Transverse colon (tissue), 4 donors: ENCODE data around the gene DOCK7. TPM values are rescaled to one million over a fixed set of nuclear protein-coding genes. Genes with fewer than 3 reads are reported as not detected.

Source experiments
- DNase-seq: peaks from one replicate; pipeline ENCODE4 v3.0.0-alpha.2; 2019
- H3K27ac ChIP-seq, 4 donors: fragments of 200-600 bp; sonication (generic); 2 replicates each; pipeline ENCODE4 v1.5.1; 2016 to 2018; ENCODE audit warnings: inconsistent platforms in 4 of 4
- H3K27me3 ChIP-seq: fragments of 200-600 bp; sonication (generic); 2 replicates; pipeline ENCODE4 v1.5.1; 2017; ENCODE audit warnings: inconsistent platforms
- H3K36me3 ChIP-seq, 4 donors: fragments of 200-600 bp; sonication (generic); 2 replicates each; pipeline ENCODE4 v1.5.1; 2017 to 2019; ENCODE audit warnings: inconsistent platforms in 4 of 4
- H3K4me1 ChIP-seq, 4 donors: fragments of 200-600 bp; sonication (generic); 2 replicates each; pipeline ENCODE4 v1.5.1; 2017 to 2020; ENCODE audit warnings: inconsistent platforms in 4 of 4
- H3K4me3 ChIP-seq, 4 donors: fragments of 200-600 bp; sonication (generic); 1 replicate in 1 of 4; 2 replicates in 3 of 4; pipeline versions ENCODE4 v1.5.1 to v1.6.1; 2017 to 2019; ENCODE audit warnings: inconsistent platforms in 4 of 4
- H3K9me3 ChIP-seq, 2 donors: fragments of 200-600 bp; sonication (generic); 2 replicates each; pipeline ENCODE4 v1.5.1; 2017 to 2019; ENCODE audit warnings: inconsistent platforms in 2 of 2
- CTCF ChIP-seq, 5 experiments: fragments of 200-600 bp in 3 of 5; fragments of 450-650 bp in 2 of 5; sonication (generic) in 3 of 5; IDR thresholded peaks; 1 replicate in 2 of 5; 2 replicates in 3 of 5; pipeline ENCODE4 v1.5.1; 2016 to 2017; ENCODE audit warnings: antibody characterized with exemption in 5 of 5, inconsistent platforms in 3 of 5, mild to moderate bottlenecking in 2 of 5, moderate library complexity in 1 of 5
- EP300 ChIP-seq: sonication (generic); formaldehyde crosslinking; IDR thresholded peaks from one replicate; pipeline ENCODE4 v1.6.1; 2017; ENCODE audit warnings: antibody characterized with exemption, low read depth
- POLR2A ChIP-seq: fragments of 450-650 bp; IDR thresholded peaks from one replicate; pipeline ENCODE4 v1.6.1; 2016; ENCODE audit warnings: antibody characterized with exemption, mild to moderate bottlenecking, moderate library complexity
- POLR2AphosphoS5 ChIP-seq, 3 donors: sonication (generic); formaldehyde crosslinking; IDR thresholded peaks; one replicate each; pipeline ENCODE4 v1.6.1; 2016; ENCODE audit warnings: antibody characterized with exemption in 3 of 3
- WGBS, 2 donors: methylation state at CpG; one replicate each; pipeline ENCODE4 v1.1.5; 2018; ENCODE audit warnings: low coverage in 1 of 2; 5-methylcytosine and 5-hydroxymethylcytosine counted together
- in situ Hi-C, 4 donors: fragments of 200-750 bp; cut with MboI; loops; one replicate each; pipeline versions ENCODE4 v1.15.0 to v1.15.1; 2017; ENCODE audit warnings: low sequenced_read_pairs in 3 of 4, low pct_ligation_motif_present in 1 of 4, low pct_unique_long_range_greater_than_20kb in 1 of 4
- intact Hi-C: fragments of 100-400 bp; cut with DNase I; formaldehyde crosslinking; loops from one replicate; pipeline ENCODE4 v1.15.1; 2023; ENCODE audit warnings: low total_unique reads
- total RNA-seq, 4 donors: library from RNA; depleted of rRNA; stranded (reverse); fragments of >200 nt; gene quantifications; one replicate each; pipeline ENCODE4 v1.1.0, GENCODE V29; 2016

DOCK7 gene
- total RNA-seq, 4 donors from 2014 or later = 33.7 to 138 (median 58.1) TPM

DNA sequence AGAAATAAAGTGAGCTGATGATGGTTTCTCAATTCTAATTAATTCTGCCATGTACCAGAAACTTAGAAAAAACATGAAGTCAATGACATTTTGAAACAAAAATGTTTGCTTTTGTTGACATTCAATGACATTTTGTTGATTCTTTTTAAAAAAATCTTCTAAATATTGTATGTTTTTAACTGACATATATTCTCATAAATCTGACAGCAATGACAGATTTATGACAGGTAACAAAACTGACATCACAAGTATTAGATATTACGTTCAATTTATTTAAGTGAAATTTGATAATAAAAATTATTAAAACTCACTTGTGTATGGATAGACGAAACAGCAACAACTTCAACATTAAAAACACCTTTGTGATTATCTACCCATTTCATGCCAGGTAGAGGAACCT, 126.9 kb downstream of the DOCK7 start:
- Histone ChIP-seq H3K27me3 (no peaks in the 10 kb centered on the region), H3K9me3 (peaks cover 0 to 5% of the 10 kb centered on the region in 2 donors), H3K27ac (no peak overlapping the region), H3K4me3 (no peak overlapping the region), H3K4me1 (no peaks in the 10 kb centered on the region), H3K36me3 (no peaks in the 10 kb centered on the region)
- 90 to 97% methylated on average over 2 of the region's 2 CpGs for WGBS, 2 donors
- no peak for DNase-seq
- intact Hi-C loops (no loop called here), in situ Hi-C loops (no loop called here)
- no peak for TF ChIP-seq POLR2AphosphoS5 (IDR thresholded peaks at IDR 0.05)

GRCh38 chr1:62544570-62544969, 143.6 kb downstream of the DOCK7 start:
- intact Hi-C loops (no loop called here), in situ Hi-C loops (loop anchor here in 1 of 4 donors (25.0 kb wide), 1 partner anchor 193 kb away; no protein-coding TSS in a partner anchor)
- Histone ChIP-seq H3K27me3 (no peaks in the 10 kb centered on the region), H3K36me3 (peaks cover 0 to 10% (median 2%) of the 10 kb centered on the region in 4 donors), H3K4me3 (no peak overlapping the region), H3K9me3 (no peaks in the 10 kb centered on the region), H3K27ac (no peak overlapping the region), H3K4me1 (no peaks in the 10 kb centered on the region)
- 92% methylated on average over 2 of the region's 2 CpGs for WGBS, 2 donors
- TF ChIP-seq EP300 = no peak
- no peak for TF ChIP-seq CTCF (IDR thresholded peaks at IDR 0.05)
- TF ChIP-seq POLR2A = no peak
- no peak for TF ChIP-seq POLR2AphosphoS5 (IDR thresholded peaks at IDR 0.05)
- no peak for DNase-seq

DNA sequence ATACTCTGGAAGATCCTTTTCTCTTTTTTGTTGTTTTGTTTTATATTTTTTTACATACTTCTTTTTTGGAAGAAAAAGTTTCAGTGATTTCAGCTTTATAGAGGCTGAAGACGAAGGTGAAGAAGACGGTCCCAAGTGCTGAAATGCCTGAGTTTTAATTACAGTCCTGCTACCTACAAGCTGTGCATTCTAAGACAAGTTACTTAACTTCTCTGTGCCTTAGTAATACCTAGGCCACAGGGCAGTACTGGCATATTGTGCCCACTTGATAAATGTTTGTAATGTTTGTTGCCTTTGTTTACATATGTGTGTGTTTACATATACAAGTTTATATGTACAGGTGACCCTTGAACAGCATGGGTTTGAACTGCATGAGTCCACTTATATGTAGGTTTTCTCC, 147.1 kb downstream of the DOCK7 start:
- Histone ChIP-seq H3K36me3 (peaks cover 0 to 34% (median 11%) of the 10 kb centered on the region in 4 donors), H3K27ac (no peak overlapping the region), H3K9me3 (no peaks in the 10 kb centered on the region), H3K27me3 (no peaks in the 10 kb centered on the region), H3K4me1 (no peaks in the 10 kb centered on the region), H3K4me3 (no peak overlapping the region)
- 83 to 89% methylated on average over 2 of the region's 2 CpGs for whole genome bisulfite sequencing, 2 donors
- no peak for TF ChIP-seq POLR2AphosphoS5 (IDR thresholded peaks at IDR 0.05)
- TF ChIP-seq EP300 = no peak
- no peak for TF ChIP-seq POLR2A
- no peak for TF ChIP-seq CTCF (IDR thresholded peaks at IDR 0.05)
- intact Hi-C loops (no loop called here), in situ Hi-C loops (loop anchor here in 1 of 4 donors (25.0 kb wide), 1 partner anchor 196 kb away; no protein-coding TSS in a partner anchor)
- DNase-seq = no peak

DNA sequence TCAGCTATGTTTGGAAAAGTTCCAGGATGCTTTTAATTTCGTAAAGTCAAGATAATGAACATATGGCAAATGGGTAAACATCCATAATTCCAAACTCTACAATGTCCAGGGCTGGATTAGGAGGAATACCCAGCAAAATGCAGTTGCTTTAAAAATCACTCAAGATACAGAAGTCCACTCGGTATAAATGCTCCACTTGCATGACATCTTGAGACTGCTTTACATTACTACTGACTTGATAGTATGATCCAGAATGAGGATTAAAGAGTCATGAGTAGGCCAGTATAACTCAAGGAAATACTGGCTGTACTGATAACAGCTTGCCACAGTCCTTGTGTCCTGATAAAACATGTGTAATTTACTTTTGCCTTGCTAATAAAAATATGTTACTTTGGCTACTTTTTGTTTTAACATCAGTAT, 149.1 kb downstream of the DOCK7 start:
- TF ChIP-seq CTCF (IDR thresholded peaks at IDR 0.05) = no peak
- no peak for TF ChIP-seq EP300
- TF ChIP-seq POLR2AphosphoS5 (IDR thresholded peaks at IDR 0.05) = no peak
- TF ChIP-seq POLR2A = no peak
- no peaks in the 10 kb centered on the region for H3K4me1 ChIP-seq
- H3K36me3 ChIP-seq = peaks cover 0 to 48% (median 18%) of the 10 kb centered on the region in 4 donors
- 66 to 79% methylated on average over 2 of the region's 2 CpGs for WGBS, 2 donors
- no peak overlapping the region for H3K27ac ChIP-seq
- intact Hi-C loops (no loop called here), in situ Hi-C loops (loop anchor here in 2 of 4 donors (10.0 to 25.0 kb wide), 2 partner anchors 198 to 206 kb away; no protein-coding TSS in a partner anchor)
- H3K9me3 ChIP-seq = no peaks in the 10 kb centered on the region
- DNase-seq = no peak
- no peak overlapping the region for H3K4me3 ChIP-seq
- H3K27me3 ChIP-seq = no peaks in the 10 kb centered on the region

GRCh38 chr1:62536865-62537264, 151.3 kb downstream of the DOCK7 start:
- TF ChIP-seq CTCF (IDR thresholded peaks at IDR 0.05) (no peak), EP300 (no peak), POLR2AphosphoS5 (IDR thresholded peaks at IDR 0.05) (no peak), POLR2A (no peak)
- no peak for DNase-seq
- in situ Hi-C loops (loop anchor here in 2 of 4 donors (10.0 to 25.0 kb wide), 2 partner anchors 200 to 208 kb away; no protein-coding TSS in a partner anchor), intact Hi-C loops (no loop called here)
- Histone ChIP-seq H3K4me1 (no peaks in the 10 kb centered on the region), H3K9me3 (no peaks in the 10 kb centered on the region), H3K36me3 (peaks cover 0 to 41% (median 17%) of the 10 kb centered on the region in 4 donors), H3K27ac (no peak overlapping the region), H3K27me3 (no peaks in the 10 kb centered on the region), H3K4me3 (no peak overlapping the region)
